Measurements from ENCODE around the gene ANKRD40CL.

- TF ChIP-seq CTCF (conservative IDR thresholded peaks at IDR 0.05; ENCODE audit: low read length) (no peak), EZH2phosphoT487 (IDR thresholded peaks at IDR 0.05; ENCODE audit: borderline replicate concordance) (no peak)
These were observed 288 bp downstream of the ANKRD40CL start for GRCh38 chr17:50767030-50767429.
